Lung (tissue), 12 donors: Measurements from ENCODE around the gene C4orf50. TPM values are rescaled to one million over a fixed set of nuclear protein-coding genes. Genes with fewer than 3 reads are reported as not detected.

Experiments used
- ATAC-seq: fragments of 200-7000 bp; cut with Tn5 transposase; one replicate; pipeline ENCODE4 v1.9.1; 2020; ENCODE audit warnings: moderate number of reproducible peaks; ENCODE audit not compliant: insufficient read depth, low FRiP score
- DNase-seq, 3 donors: peaks; one replicate each; pipeline ENCODE4 v3.0.0-alpha.2; 2013 to 2017
- H3K27ac ChIP-seq, 2 donors: one replicate each; pipeline ENCODE4 v1.5.1; 2013; ENCODE audit warnings: mild to moderate bottlenecking in 2 of 2, moderate library complexity in 2 of 2, control low read depth in 1 of 2, inconsistent platforms in 1 of 2, low read depth in 1 of 2, low read length in 1 of 2
- H3K27me3 ChIP-seq, 3 donors: one replicate each; pipeline ENCODE4 v1.5.1; 2013; ENCODE audit warnings: low read length in 2 of 3; ENCODE audit not compliant: control insufficient read depth in 3 of 3, insufficient read depth in 3 of 3
- H3K36me3 ChIP-seq, 4 donors: one replicate each; pipeline ENCODE4 v1.5.1; 2013; ENCODE audit warnings: low read length in 4 of 4, mild to moderate bottlenecking in 1 of 4, moderate library complexity in 1 of 4; ENCODE audit not compliant: control insufficient read depth in 4 of 4, insufficient read depth in 4 of 4
- H3K4me1 ChIP-seq, 5 donors: one replicate each; pipeline ENCODE4 v1.5.1; 2013; ENCODE audit warnings: low read length in 5 of 5, mild to moderate bottlenecking in 2 of 5, moderate library complexity in 1 of 5; ENCODE audit not compliant: control insufficient read depth in 5 of 5, insufficient read depth in 5 of 5
- H3K4me3 ChIP-seq: one replicate; pipeline ENCODE4 v1.5.1; 2013; ENCODE audit warnings: mild to moderate bottlenecking, control low read depth, moderate library complexity
- H3K9ac ChIP-seq, 2 donors: one replicate each; pipeline ENCODE4 v1.5.1; 2013; ENCODE audit warnings: low read length in 2 of 2, control low read depth in 1 of 2; ENCODE audit not compliant: insufficient read depth in 1 of 2
- H3K9me3 ChIP-seq, 4 donors: one replicate each; pipeline ENCODE4 v1.5.1; 2013; ENCODE audit warnings: low read length in 3 of 4, mild to moderate bottlenecking in 1 of 4, moderate library complexity in 1 of 4; ENCODE audit not compliant: control insufficient read depth in 4 of 4, insufficient read depth in 3 of 4
- CTCF ChIP-seq: IDR thresholded peaks from 2 replicates; pipeline ENCODE4 v1.5.1; 2012; ENCODE audit warnings: mild to moderate bottlenecking; ENCODE audit errors: control extremely low read depth, extremely low read depth
- WGBS, 2 donors: extraction: QIAGEN DNeasy Blood & Tissue Kit; methylation state at CpG; one replicate each; pipeline ENCODE4 v1.1.7; 2013; 5-methylcytosine and 5-hydroxymethylcytosine counted together
- polyA plus RNA-seq, 2 donors: library from polyadenylated mRNA; stranded (reverse); fragments of 200-250 nt; gene quantifications; one replicate each; pipeline ENCODE4 v1.2.1, GENCODE V29; 2013
- total RNA-seq, 2 donors: library from RNA; depleted of rRNA in 1 of 2; stranded (reverse); fragments of >200 nt in 1 of 2; gene quantifications; one replicate each; pipeline ENCODE4 v1.2.1, GENCODE V29; 2014 to 2021
- donor health status: control.
- donor health status: control.
- donor health status: Bipolar disorder and iron deficiency.
- donor health status: healthy.
- donor health status: DM: yes; HTN: yes; CAD: no.

Gene C4orf50
- total and polyA plus RNA-seq, 4 donors = 0.02 to 0.04 (median 0.03) TPM

GRCh38 chr4:5999830-6000365 lies 18.3 kb downstream of the C4orf50 start:
- Histone ChIP-seq H3K27ac (no peak overlapping the region), H3K9ac (no peak overlapping the region), H3K4me3 (no peak overlapping the region), H3K4me1 (no peaks in the 10 kb centered on the region), H3K27me3 (peaks cover 0 to 3% (median 0%) of the 10 kb centered on the region in 3 donors), H3K9me3 (no peaks in the 10 kb centered on the region), H3K36me3 (no peaks in the 10 kb centered on the region)
- 86 to 93% methylated on average over 9 of the region's 9 CpGs for WGBS, 2 donors
- TF ChIP-seq CTCF = no peak
- ATAC-seq = no peak
- DNase-seq = no peak

GRCh38 chr4:5999356-5999755 lies 18.9 kb downstream of the C4orf50 start:
- 78 to 80% methylated on average over 6 of the region's 6 CpGs for WGBS, 2 donors

GRCh38 chr4:5998333-5998936 lies 19.8 kb downstream of the C4orf50 start:
- peak; percentile 87 for TF ChIP-seq CTCF
- no peak overlapping the region for H3K27ac ChIP-seq
- H3K9me3 ChIP-seq = no peaks in the 10 kb centered on the region
- H3K9ac ChIP-seq = no peak overlapping the region
- ATAC-seq (peak; percentile 77), DNase-seq (peak; percentile 76 to 78 (median 77))
- H3K27me3 ChIP-seq = peaks cover 0 to 3% (median 0%) of the 10 kb centered on the region in 3 donors
- H3K4me1 ChIP-seq = no peaks in the 10 kb centered on the region
- no peak overlapping the region for H3K4me3 ChIP-seq
- no peaks in the 10 kb centered on the region for H3K36me3 ChIP-seq
- WGBS, 2 donors = 4 to 6% methylated on average over 9 of the region's 9 CpGs

More at GRCh38 chr4:5999356-5999755, 18.9 kb downstream of the C4orf50 start:
- ATAC-seq = no peak
- no peak for DNase-seq
- no peak overlapping the region for H3K9ac ChIP-seq
- no peak overlapping the region for H3K27ac ChIP-seq
- no peaks in the 10 kb centered on the region for H3K9me3 ChIP-seq
- H3K36me3 ChIP-seq = no peaks in the 10 kb centered on the region
- H3K27me3 ChIP-seq = peaks cover 0 to 3% (median 0%) of the 10 kb centered on the region in 3 donors
- no peak for TF ChIP-seq CTCF
- no peaks in the 10 kb centered on the region for H3K4me1 ChIP-seq
- no peak overlapping the region for H3K4me3 ChIP-seq
